ENCODE results near the gene IGF2R. TPM values are rescaled to one million over a fixed set of nuclear protein-coding genes. Genes with fewer than 3 reads are reported as not detected.
A peak's percentile ranks its signal among the peaks of the same experiment; 100 is the strongest.

The IGF2R gene
- total RNA-seq, 1 donor from 2014 or later = 35.1 TPM

GRCh38 chr6:159981071-159981402 lies 12.2 kb downstream of the IGF2R start:
- Histone ChIP-seq H3K9ac (no peak overlapping the region), H3K4me1 (peaks cover 30% of the 10 kb centered on the region), H3K79me2 (ENCODE audit: low read depth) (peaks cover 100% of the 10 kb centered on the region), H4K20me1 (ENCODE audit: low read depth) (peaks cover 99% of the 10 kb centered on the region), H3K4me2 (no peak overlapping the region), H3K27me3 (no peaks in the 10 kb centered on the region), H3K27ac (no peak overlapping the region), H3K4me3 (no peak overlapping the region), H3K9me3 (ENCODE audit: low read depth) (no peaks in the 10 kb centered on the region), H3K36me3 (no peaks in the 10 kb centered on the region), H3F3A (ENCODE audit: low read depth) (no peaks in the 10 kb centered on the region), H2AFZ (replicated peaks) (no peak overlapping the region)
- Mint-ChIP-seq H3K27me3 (ENCODE audit: insufficient read depth, low read depth) (peaks cover 2% of the 10 kb centered on the region), H3K4me3 (no peak overlapping the region), H3K9me3 (no peaks in the 10 kb centered on the region), H3K4me1 (peaks cover 67% of the 10 kb centered on the region), H3K27ac (peak overlapping the region; percentile 7), H3K36me3 (peaks cover 2% of the 10 kb centered on the region)
- no peak for DNase-seq (ENCODE audit: low spot score)
- TF ChIP-seq CTCF (IDR thresholded peaks at IDR 0.05) (no peak), EZH2phosphoT487 (IDR thresholded peaks at IDR 0.05) (no peak), EZH2 (IDR thresholded peaks at IDR 0.05) (no peak)

DNA sequence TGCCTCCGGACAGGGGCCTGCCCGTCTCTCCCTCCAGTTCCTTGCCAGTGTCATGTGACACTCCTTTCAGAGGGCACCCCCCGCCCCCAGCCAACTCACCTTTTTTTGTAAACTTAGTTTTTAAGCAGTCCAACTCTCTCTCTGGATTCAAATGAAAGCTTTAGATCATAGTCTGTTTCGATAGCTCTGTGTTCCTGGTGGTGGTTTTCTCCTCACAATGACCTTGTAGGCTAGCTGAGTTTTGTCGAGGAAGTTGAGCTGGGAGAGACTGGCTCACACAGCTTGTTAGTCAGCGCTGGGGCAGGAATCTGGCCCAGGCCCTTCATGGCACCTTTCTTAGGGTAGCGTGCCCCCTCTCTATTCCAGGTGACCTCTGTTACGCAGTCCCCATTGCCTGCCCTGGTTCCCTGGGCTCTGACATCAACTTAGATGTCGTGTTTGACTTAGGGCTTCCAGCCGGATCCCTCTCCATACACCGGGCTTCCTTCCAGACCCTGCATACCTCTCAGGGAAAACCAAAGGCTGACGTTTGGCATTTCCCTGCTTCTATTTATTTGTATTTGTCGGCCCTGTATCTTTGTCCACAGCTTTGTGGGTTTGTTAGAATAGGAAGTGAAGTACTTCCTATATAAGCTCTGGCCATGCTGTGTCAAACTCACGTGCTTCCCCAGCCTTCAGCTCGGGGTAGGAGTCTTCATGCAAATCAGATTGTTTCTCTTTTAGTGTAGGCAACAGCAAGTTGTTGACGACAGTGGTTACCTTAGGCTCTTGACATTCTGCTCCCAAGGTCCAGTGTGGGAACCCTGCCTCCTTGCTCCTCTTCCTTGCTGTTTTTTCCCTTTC lies 12.7 kb downstream of the IGF2R start:
- H3K4me1 Mint-ChIP-seq = peaks cover 68% of the 10 kb centered on the region
- H3K4me3 Mint-ChIP-seq = no peak overlapping the region
- Histone ChIP-seq H3K4me1 (peaks cover 24% of the 10 kb centered on the region), H3K27ac (no peak overlapping the region), H3K4me3 (no peak overlapping the region), H3K9ac (no peak overlapping the region), H3K79me2 (ENCODE audit: low read depth) (peaks cover 100% of the 10 kb centered on the region), H3K36me3 (no peaks in the 10 kb centered on the region), H2AFZ (replicated peaks) (no peak overlapping the region), H4K20me1 (ENCODE audit: low read depth) (peaks cover 98% of the 10 kb centered on the region), H3K9me3 (ENCODE audit: low read depth) (no peaks in the 10 kb centered on the region), H3K4me2 (no peak overlapping the region), H3F3A (ENCODE audit: low read depth) (no peaks in the 10 kb centered on the region), H3K27me3 (no peaks in the 10 kb centered on the region)
- H3K9me3 Mint-ChIP-seq = no peaks in the 10 kb centered on the region
- TF ChIP-seq EZH2 (IDR thresholded peaks at IDR 0.05) = no peak
- no peak for TF ChIP-seq CTCF (IDR thresholded peaks at IDR 0.05)
- no peak for TF ChIP-seq EZH2phosphoT487 (IDR thresholded peaks at IDR 0.05)
- peaks cover 2% of the 10 kb centered on the region for H3K27me3 Mint-ChIP-seq (ENCODE audit: insufficient read depth, low read depth)
- H3K27ac Mint-ChIP-seq = peak overlapping the region; percentile 50
- no peak for DNase-seq (ENCODE audit: low spot score)
- peaks cover 2% of the 10 kb centered on the region for H3K36me3 Mint-ChIP-seq

DNA sequence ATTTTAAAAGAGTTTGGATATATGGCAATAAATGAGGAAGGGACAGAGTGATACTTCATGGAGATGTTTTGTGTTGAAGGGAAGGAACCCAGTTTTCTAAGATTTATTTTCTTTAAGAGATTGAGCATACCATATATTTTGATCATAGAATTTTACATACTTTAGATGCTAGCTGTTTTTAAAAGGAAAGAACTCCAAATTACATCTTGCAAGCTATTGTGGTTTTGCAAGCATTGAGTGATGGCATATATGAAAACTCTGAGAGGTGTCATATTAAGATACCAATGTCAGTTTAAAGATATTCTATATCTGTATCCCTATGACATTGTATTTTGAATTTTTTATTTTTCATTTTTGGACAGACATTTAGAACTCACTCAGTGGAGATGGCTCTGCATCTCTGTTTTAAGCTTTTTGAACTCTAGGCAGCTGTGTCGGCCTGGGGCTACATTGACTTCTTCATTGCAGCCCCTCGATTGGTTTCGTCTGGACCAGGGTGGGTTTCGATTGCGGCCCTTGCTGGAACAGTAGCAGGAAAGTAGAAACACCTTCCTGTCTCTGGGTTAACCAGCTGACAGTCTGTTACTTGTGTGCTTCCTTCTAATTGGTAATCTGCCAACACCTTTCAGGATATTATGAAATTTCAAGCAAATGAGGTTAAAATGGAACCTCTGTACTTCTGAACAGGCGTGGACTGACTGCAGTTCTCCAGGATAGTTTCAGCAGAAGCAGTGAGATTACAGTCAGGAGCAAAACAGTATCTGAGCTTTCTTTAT lies 14.0 kb downstream of the IGF2R start:
- Mint-ChIP-seq H3K27me3 (ENCODE audit: insufficient read depth, low read depth) (peaks cover 2% of the 10 kb centered on the region), H3K4me1 (peaks cover 57% of the 10 kb centered on the region), H3K36me3 (peaks cover 2% of the 10 kb centered on the region), H3K27ac (peak overlapping the region; percentile 16), H3K4me3 (no peak overlapping the region), H3K9me3 (peaks cover 2% of the 10 kb centered on the region)
- Histone ChIP-seq H3K27ac (no peak overlapping the region), H3F3A (ENCODE audit: low read depth) (no peaks in the 10 kb centered on the region), H4K20me1 (ENCODE audit: low read depth) (peaks cover 90% of the 10 kb centered on the region), H3K4me3 (no peak overlapping the region), H3K4me1 (peaks cover 13% of the 10 kb centered on the region), H2AFZ (replicated peaks) (no peak overlapping the region), H3K36me3 (no peaks in the 10 kb centered on the region), H3K4me2 (no peak overlapping the region), H3K27me3 (no peaks in the 10 kb centered on the region), H3K9me3 (ENCODE audit: low read depth) (no peaks in the 10 kb centered on the region), H3K79me2 (ENCODE audit: low read depth) (peaks cover 100% of the 10 kb centered on the region), H3K9ac (no peak overlapping the region)
- no peak for TF ChIP-seq EZH2 (IDR thresholded peaks at IDR 0.05)
- TF ChIP-seq EZH2phosphoT487 (IDR thresholded peaks at IDR 0.05) = no peak
- TF ChIP-seq CTCF (IDR thresholded peaks at IDR 0.05) = no peak
- no peak for DNase-seq (ENCODE audit: low spot score)

Measured in neural progenitor cell (in vitro differentiated cells).